ENCODE results near the gene RPS29.

Gene RPS29

DNA sequence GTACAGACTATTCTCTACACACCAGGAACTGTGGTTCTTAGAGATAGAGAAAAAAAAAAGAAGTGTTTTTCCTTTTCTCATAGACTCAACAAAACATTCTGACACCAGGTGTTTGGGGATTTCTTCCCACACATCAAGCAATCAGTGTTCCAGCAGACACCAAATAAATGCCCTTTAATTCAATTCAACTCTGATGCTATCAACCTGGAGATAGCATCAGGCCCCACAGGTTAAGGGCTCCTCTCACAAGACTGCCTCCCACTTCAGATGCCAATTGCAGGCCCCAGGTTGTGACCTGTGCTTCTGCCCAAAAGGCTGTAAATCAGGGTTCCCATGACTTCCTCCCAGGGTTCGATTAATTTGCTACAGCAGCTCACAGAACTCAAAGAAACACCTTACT is 36.7 kb downstream of the RPS29 start:
- no peak for DNase-seq

DNA sequence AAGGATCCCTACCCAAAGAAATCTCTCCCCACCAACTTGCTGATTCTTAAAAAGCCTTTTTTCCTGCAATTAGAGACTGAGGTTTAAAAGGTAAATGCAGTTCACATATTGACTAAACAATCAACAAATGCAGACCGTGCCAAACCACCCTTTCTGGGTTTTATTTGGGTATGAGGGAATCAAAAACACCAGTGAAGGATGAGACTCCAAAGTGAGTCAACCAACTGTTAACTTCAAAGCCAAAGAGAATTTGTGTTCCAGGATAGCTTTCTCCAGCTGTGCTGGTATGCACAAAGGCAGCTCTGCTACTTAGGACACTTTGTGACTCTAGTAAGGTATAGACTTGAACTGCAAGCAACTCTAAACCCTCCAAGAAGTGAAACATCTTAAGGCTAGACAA is 39.4 kb downstream of the RPS29 start:
- no peak for DNase-seq

DNA sequence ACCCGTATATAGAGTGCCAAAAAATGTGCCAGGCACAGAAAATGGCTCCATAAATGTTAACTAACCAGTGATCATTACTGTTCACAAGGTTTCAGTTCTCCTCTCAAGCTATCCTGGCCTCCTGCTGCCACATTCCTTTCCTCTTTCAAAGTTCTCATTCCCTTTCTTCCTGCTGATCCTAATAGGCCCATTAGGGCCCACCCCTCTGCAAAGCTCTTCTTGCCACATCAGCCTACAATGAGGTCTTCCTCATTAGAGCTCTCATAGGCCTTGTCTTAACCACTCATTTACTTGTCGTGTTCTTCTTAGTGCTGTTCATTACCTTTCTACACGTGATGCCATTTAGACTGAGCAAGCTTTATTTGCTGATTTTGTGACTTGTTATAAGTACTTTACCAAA is 40.5 kb downstream of the RPS29 start:
- DNase-seq: no peak

DNA sequence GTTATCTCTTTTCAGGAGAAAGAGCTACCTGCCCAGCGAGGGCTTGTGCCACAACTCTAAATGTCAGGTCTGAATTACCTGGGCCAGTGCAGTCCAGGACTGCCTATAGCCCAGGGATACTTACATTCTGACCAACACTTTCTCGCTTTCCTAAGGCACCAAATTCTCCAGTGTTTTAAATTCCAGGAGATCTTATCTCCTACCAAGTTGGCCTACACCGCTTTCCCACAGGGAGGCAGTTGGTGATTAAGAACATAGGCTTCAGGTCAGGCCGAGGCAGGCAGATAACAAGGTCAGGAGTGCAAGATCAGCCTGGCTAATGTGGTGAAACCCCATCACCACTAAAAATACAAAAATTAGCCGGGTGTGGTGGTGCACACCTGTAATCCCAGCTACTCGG is 41.1 kb downstream of the RPS29 start:
- no peak for DNase-seq

DNA sequence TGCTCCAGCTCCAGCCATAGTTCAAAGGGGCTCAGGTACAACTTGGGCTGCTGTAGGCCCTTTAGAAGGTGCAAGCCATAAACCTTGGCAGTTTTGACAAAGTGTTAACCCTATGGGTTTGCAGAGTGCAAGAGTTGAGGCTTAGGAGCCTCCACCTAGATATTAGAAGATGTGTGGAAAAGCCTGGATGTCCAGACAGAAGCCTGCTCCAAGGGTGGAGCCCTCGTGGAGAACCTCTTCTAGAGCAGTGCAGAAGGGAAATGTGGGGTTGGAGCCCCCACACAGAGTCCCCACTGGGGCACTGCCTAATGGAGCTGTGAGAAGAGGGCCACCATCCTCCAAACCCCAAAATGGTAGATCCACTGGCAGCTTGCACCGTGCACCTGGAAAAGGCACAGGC is 45.1 kb downstream of the RPS29 start:
- DNase-seq: no peak

DNA sequence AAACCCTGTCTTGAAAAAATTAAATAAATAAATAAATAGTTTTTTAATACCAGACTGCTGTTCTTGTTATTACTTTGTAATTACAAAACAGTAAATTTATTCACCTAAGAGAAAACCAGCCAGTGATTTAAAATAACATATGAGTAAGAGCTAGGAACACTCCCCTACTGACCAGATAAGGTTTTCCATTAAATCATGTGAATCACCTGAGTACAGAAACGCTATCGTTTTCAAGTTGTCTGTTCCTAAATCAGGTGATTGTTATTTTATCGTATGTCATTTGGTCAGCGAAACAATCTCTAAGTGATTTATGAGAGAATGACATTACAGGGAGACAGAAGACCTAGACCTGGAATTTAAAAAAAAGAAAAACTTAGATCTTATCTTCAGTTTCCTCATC is 47.3 kb downstream of the RPS29 start:
- no peak for DNase-seq

Measured in MV-4-11 (cell line).